Muscle of leg (tissue), 11 donors: ENCODE measurements around the gene ANKK1. TPM values are rescaled to one million over a fixed set of nuclear protein-coding genes. Genes with fewer than 3 reads are reported as not detected.

Experiments
- DNase-seq: peaks from one replicate; pipeline ENCODE4 v3.0.0; 2013
- H3K27ac ChIP-seq: one replicate; pipeline ENCODE4 v1.5.1; 2013; ENCODE audit warnings: mild to moderate bottlenecking, low read length, control low read depth
- H3K27me3 ChIP-seq: one replicate; pipeline ENCODE4 v1.6.1; 2013; ENCODE audit warnings: low read length; ENCODE audit not compliant: control insufficient read depth, insufficient read depth
- H3K36me3 ChIP-seq: one replicate; pipeline ENCODE4 v1.6.1; 2013; ENCODE audit warnings: low read length; ENCODE audit not compliant: control insufficient read depth, insufficient read depth
- H3K4me1 ChIP-seq: one replicate; pipeline ENCODE4 v1.6.1; 2013; ENCODE audit warnings: low read length; ENCODE audit not compliant: control insufficient read depth, insufficient read depth
- H3K4me3 ChIP-seq: one replicate; pipeline ENCODE4 v1.5.1; 2013; ENCODE audit warnings: low read length, control low read depth
- H3K9me3 ChIP-seq: replicated peaks from 2 replicates; pipeline ENCODE4 v1.6.1; 2013; ENCODE audit warnings: low read depth, low read length; ENCODE audit not compliant: control insufficient read depth
- WGBS: methylation state at CpG from one replicate; pipeline ENCODE4 v1.1.5; 2013; ENCODE audit warnings: missing lambda C conversion rate; ENCODE audit not compliant: insufficient coverage; 5-methylcytosine and 5-hydroxymethylcytosine counted together
- polyA plus RNA-seq, 8 donors: library from polyadenylated mRNA; unstranded; fragments of 120-200 nt; gene quantifications; one replicate each; pipeline versions ENCODE4 v1.2.1 to v1.2.3, GENCODE V29; 2013; ENCODE audit warnings: inconsistent platforms in 1 of 8, low replicate concordance in 1 of 8; ENCODE audit not compliant: insufficient read length in 8 of 8, insufficient read depth in 1 of 8
- total RNA-seq: library from RNA; stranded (reverse); fragments of 120-200 nt; gene quantifications from one replicate; pipeline ENCODE4 v1.2.4, GENCODE V29; 2013

ANKK1 gene
- total and polyA plus RNA-seq, 9 donors, result 0.07 to 0.25 (median 0.11) TPM; not detected in 1

GRCh38 chr11:113419454-113420003 is 31.9 kb downstream of the ANKK1 start:
- Histone ChIP-seq H3K4me3 (no peak overlapping the region), H3K27ac (no peak overlapping the region), H3K36me3 (no peaks in the 10 kb centered on the region), H3K9me3 (no peaks in the 10 kb centered on the region), H3K4me1 (no peaks in the 10 kb centered on the region), H3K27me3 (peaks cover 4% of the 10 kb centered on the region)
- DNase-seq, result no peak
- WGBS, result 62% methylated on average over 10 of the region's 14 CpGs

GRCh38 chr11:113420808-113421207 is 33.2 kb downstream of the ANKK1 start:
- no peaks in the 10 kb centered on the region for H3K36me3 ChIP-seq
- 40% methylated on average over 1 of the region's 2 CpGs for WGBS
- H3K4me1 ChIP-seq, result no peaks in the 10 kb centered on the region
- H3K4me3 ChIP-seq, result no peak overlapping the region
- no peak overlapping the region for H3K27ac ChIP-seq
- no peak for DNase-seq
- H3K27me3 ChIP-seq, result peaks cover 4% of the 10 kb centered on the region
- no peaks in the 10 kb centered on the region for H3K9me3 ChIP-seq

GRCh38 chr11:113426686-113427085 is 39.1 kb downstream of the ANKK1 start:
- Histone ChIP-seq H3K4me3 (no peak overlapping the region), H3K4me1 (no peaks in the 10 kb centered on the region), H3K27ac (no peak overlapping the region), H3K9me3 (no peaks in the 10 kb centered on the region), H3K27me3 (peaks cover 2% of the 10 kb centered on the region), H3K36me3 (no peaks in the 10 kb centered on the region)
- WGBS, result 100% methylated on average over 1 of the region's 6 CpGs
- DNase-seq, result no peak

GRCh38 chr11:113431746-113432145 is 44.2 kb downstream of the ANKK1 start:
- H3K36me3 ChIP-seq, result no peaks in the 10 kb centered on the region
- no CpG with 5 or more reads among the region's 4 CpGs for WGBS

GRCh38 chr11:113435190-113435968 is 47.8 kb downstream of the ANKK1 start:
- Histone ChIP-seq H3K36me3 (no peaks in the 10 kb centered on the region), H3K4me3 (no peak overlapping the region), H3K9me3 (no peaks in the 10 kb centered on the region), H3K27ac (no peak overlapping the region), H3K4me1 (no peaks in the 10 kb centered on the region), H3K27me3 (no peaks in the 10 kb centered on the region)
- peak; percentile 38 for DNase-seq
- 62% methylated on average over 4 of the region's 8 CpGs for WGBS

More at GRCh38 chr11:113431746-113432145, 44.2 kb downstream of the ANKK1 start:
- DNase-seq, result no peak
- Histone ChIP-seq H3K4me1 (no peaks in the 10 kb centered on the region), H3K27ac (no peak overlapping the region), H3K9me3 (no peaks in the 10 kb centered on the region), H3K4me3 (no peak overlapping the region), H3K27me3 (no peaks in the 10 kb centered on the region)

GRCh38 chr11:113436672-113437252 is 49.2 kb downstream of the ANKK1 start:
- no peaks in the 10 kb centered on the region for H3K9me3 ChIP-seq
- DNase-seq, result no peak
- H3K4me3 ChIP-seq, result no peak overlapping the region
- 86% methylated on average over 1 of the region's 6 CpGs for WGBS
- no peak overlapping the region for H3K27ac ChIP-seq
- H3K27me3 ChIP-seq, result no peaks in the 10 kb centered on the region
- H3K36me3 ChIP-seq, result no peaks in the 10 kb centered on the region
- H3K4me1 ChIP-seq, result no peaks in the 10 kb centered on the region

GRCh38 chr11:113440816-113441215 is 53.2 kb downstream of the ANKK1 start:
- Histone ChIP-seq H3K4me3 (no peak overlapping the region), H3K27ac (no peak overlapping the region), H3K4me1 (no peaks in the 10 kb centered on the region), H3K36me3 (no peaks in the 10 kb centered on the region), H3K9me3 (no peaks in the 10 kb centered on the region), H3K27me3 (peaks cover 2% of the 10 kb centered on the region)
- WGBS, result 60% methylated on average over 2 of the region's 2 CpGs
- no peak for DNase-seq

GRCh38 chr11:113444502-113445123 is 57.0 kb downstream of the ANKK1 start:
- Histone ChIP-seq H3K36me3 (no peaks in the 10 kb centered on the region), H3K27me3 (peaks cover 9% of the 10 kb centered on the region), H3K9me3 (no peaks in the 10 kb centered on the region), H3K27ac (no peak overlapping the region), H3K4me3 (no peak overlapping the region), H3K4me1 (no peaks in the 10 kb centered on the region)
- DNase-seq, result no peak
- WGBS, result 44% methylated on average over 4 of the region's 7 CpGs

GRCh38 chr11:113446112-113446511 is 58.5 kb downstream of the ANKK1 start:
- peaks cover 9% of the 10 kb centered on the region for H3K27me3 ChIP-seq
- H3K4me1 ChIP-seq, result no peaks in the 10 kb centered on the region
- no peaks in the 10 kb centered on the region for H3K9me3 ChIP-seq
- H3K27ac ChIP-seq, result no peak overlapping the region
- DNase-seq, result no peak
- H3K36me3 ChIP-seq, result no peaks in the 10 kb centered on the region
- no peak overlapping the region for H3K4me3 ChIP-seq
- WGBS, result 70% methylated on average over 6 of the region's 6 CpGs

- WGBS, result 35% methylated on average over 4 of the region's 6 CpGs
- no peak overlapping the region for H3K4me3 ChIP-seq
- peaks cover 9% of the 10 kb centered on the region for H3K27me3 ChIP-seq
- H3K4me1 ChIP-seq, result no peaks in the 10 kb centered on the region
- no peak overlapping the region for H3K27ac ChIP-seq
- no peak for DNase-seq
- no peaks in the 10 kb centered on the region for H3K36me3 ChIP-seq
- no peaks in the 10 kb centered on the region for H3K9me3 ChIP-seq
Observed at GRCh38 chr11:113446938-113447337, 59.4 kb downstream of the ANKK1 start.
